DMS53 treated with DMSO at 0.1 percent for 48 hours (cell line): ENCODE data around the gene ABL2.
A peak's percentile ranks its signal among the peaks of the same experiment; 100 is the strongest.

Experiments used
- DNase-seq: peaks from one replicate; lab custom pipeline; 2025; ENCODE audit not compliant: unreplicated experiment; lab: John Stamatoyannopoulos, UW

ABL2 gene

GRCh38 chr1:179095924-179096323 lies 133.6 kb downstream of the ABL2 start:
- no peak for DNase-seq

GRCh38 chr1:179095377-179095776 lies 134.1 kb downstream of the ABL2 start:
- DNase-seq, result no peak

- DNase-seq, result no peak
Measured at GRCh38 chr1:179094818-179095217, 134.7 kb downstream of the ABL2 start.

- no peak for DNase-seq
Measured at GRCh38 chr1:179092896-179093461, 136.5 kb downstream of the ABL2 start.

- no peak for DNase-seq
Measured at GRCh38 chr1:179091691-179092165, 137.7 kb downstream of the ABL2 start.

GRCh38 chr1:179090923-179091322 lies 138.6 kb downstream of the ABL2 start:
- DNase-seq, result no peak

- DNase-seq, result no peak
Measured at GRCh38 chr1:179090522-179090921, 139.0 kb downstream of the ABL2 start.

GRCh38 chr1:179089827-179090482 lies 139.5 kb downstream of the ABL2 start:
- no peak for DNase-seq

GRCh38 chr1:179087665-179088064 lies 141.8 kb downstream of the ABL2 start:
- no peak for DNase-seq

- DNase-seq, result no peak
Measured at GRCh38 chr1:179083533-179083932, 145.9 kb downstream of the ABL2 start.

GRCh38 chr1:179082999-179083335 lies 146.5 kb downstream of the ABL2 start:
- no peak for DNase-seq

GRCh38 chr1:179082333-179082998 lies 147.0 kb downstream of the ABL2 start:
- DNase-seq, result peak; percentile 6

- DNase-seq, result peak; percentile 95
Measured at GRCh38 chr1:179081687-179082332, 147.7 kb downstream of the ABL2 start, which contains the start of gene TOR3A. TSS of gene TOR3A (plus strand) at chr1:179082070. CDS start at chr1:179082129, 59 bp downstream.

GRCh38 chr1:179080866-179081686 lies 148.4 kb downstream of the ABL2 start:
- no peak for DNase-seq

GRCh38 chr1:179079113-179079761 lies 150.2 kb downstream of the ABL2 start:
- peak; percentile 74 for DNase-seq

- DNase-seq, result no peak
Measured at GRCh38 chr1:179077396-179077795, 152.1 kb downstream of the ABL2 start.

GRCh38 chr1:179066471-179066870 lies 163.0 kb downstream of the ABL2 start:
- DNase-seq, result no peak

GRCh38 chr1:179061360-179062282 lies 167.9 kb downstream of the ABL2 start:
- DNase-seq, result no peak
